Measurements from ENCODE around the gene WWP2.
"Not testable (repeated sequence)": the region's sequence is repeated elsewhere in the genome, so short reads cannot be mapped to it uniquely, and the experiment has no call there.

Gene WWP2

GRCh38 chr16:69830146-69830533 is 68.0 kb downstream of the WWP2 start:
- DNase-seq (ENCODE audit: low read depth in 3 of 3, low spot score in 1 of 3): no peak

- no peak for DNase-seq (ENCODE audit: low read depth in 3 of 3, low spot score in 1 of 3)
These were observed 68.5 kb downstream of the WWP2 start for GRCh38 chr16:69830534-69831211.

- no peak for DNase-seq (ENCODE audit: low read depth in 3 of 3, low spot score in 1 of 3)
These were observed 69.3 kb downstream of the WWP2 start for GRCh38 chr16:69831212-69832123.

- DNase-seq (ENCODE audit: low read depth in 3 of 3, low spot score in 1 of 3): no peak
These were observed 71.5 kb downstream of the WWP2 start for GRCh38 chr16:69833357-69834282.

GRCh38 chr16:69834807-69835466 is 72.8 kb downstream of the WWP2 start:
- DNase-seq (ENCODE audit: low read depth in 3 of 3, low spot score in 1 of 3): no peak

GRCh38 chr16:69836257-69836656 is 74.1 kb downstream of the WWP2 start:
- DNase-seq (ENCODE audit: low read depth in 3 of 3, low spot score in 1 of 3): no peak

GRCh38 chr16:69837380-69837779 is 75.2 kb downstream of the WWP2 start:
- DNase-seq (ENCODE audit: low read depth in 3 of 3, low spot score in 1 of 3): no peak

GRCh38 chr16:69838489-69838888 is 76.4 kb downstream of the WWP2 start:
- DNase-seq (ENCODE audit: low read depth in 3 of 3, low spot score in 1 of 3): no peak

- DNase-seq (ENCODE audit: low read depth in 3 of 3, low spot score in 1 of 3): no peak
These were observed 77.1 kb downstream of the WWP2 start for GRCh38 chr16:69839240-69839688.

- DNase-seq (ENCODE audit: low read depth in 3 of 3, low spot score in 1 of 3): no peak
These were observed 77.8 kb downstream of the WWP2 start for GRCh38 chr16:69839798-69840409.

- no peak for DNase-seq (ENCODE audit: low read depth in 3 of 3, low spot score in 1 of 3)
These were observed 78.8 kb downstream of the WWP2 start for GRCh38 chr16:69840975-69841374.

- DNase-seq (ENCODE audit: low read depth in 3 of 3, low spot score in 1 of 3): no peak
These were observed 82.3 kb downstream of the WWP2 start for GRCh38 chr16:69844441-69844840.

- DNase-seq (ENCODE audit: low read depth in 3 of 3, low spot score in 1 of 3): no peak
These were observed 83.0 kb downstream of the WWP2 start for GRCh38 chr16:69845181-69845580.

GRCh38 chr16:69847643-69848042 is 85.5 kb downstream of the WWP2 start:
- no peak for DNase-seq (ENCODE audit: low read depth in 3 of 3, low spot score in 1 of 3)

GRCh38 chr16:69848637-69849545 is 86.8 kb downstream of the WWP2 start:
- DNase-seq (ENCODE audit: low read depth in 3 of 3, low spot score in 1 of 3): no peak

GRCh38 chr16:69851491-69852240 is 89.5 kb downstream of the WWP2 start:
- no peak for DNase-seq (ENCODE audit: low read depth in 3 of 3, low spot score in 1 of 3)

GRCh38 chr16:69852815-69853214 is 90.7 kb downstream of the WWP2 start:
- DNase-seq (ENCODE audit: low read depth in 3 of 3, low spot score in 1 of 3): no peak

GRCh38 chr16:69853481-69853880 is 91.3 kb downstream of the WWP2 start:
- no peak for DNase-seq (ENCODE audit: low read depth in 3 of 3, low spot score in 1 of 3)

GRCh38 chr16:69854776-69855175 is 92.6 kb downstream of the WWP2 start:
- DNase-seq (ENCODE audit: low read depth in 3 of 3, low spot score in 1 of 3): not testable (repeated sequence)
